Sigmoid colon (tissue), 7 donors: Measurements from ENCODE around the gene ZFHX2. TPM values are rescaled to one million over a fixed set of nuclear protein-coding genes. Genes with fewer than 3 reads are reported as not detected.
A peak's percentile ranks its signal among the peaks of the same experiment; 100 is the strongest.

Experiments
- DNase-seq: peaks from one replicate; pipeline ENCODE4 v3.0.0-alpha.2; 2019
- H3K27ac ChIP-seq, 4 donors: fragments of 200-600 bp; sonication (generic); one replicate each; pipeline ENCODE4 v1.5.1; 2016 to 2019; ENCODE audit warnings: mild to moderate bottlenecking in 1 of 4
- H3K27me3 ChIP-seq, 3 donors: fragments of 200-600 bp; sonication (generic); one replicate each; pipeline ENCODE4 v1.5.1; 2019; ENCODE audit warnings: mild to moderate bottlenecking in 1 of 3
- H3K36me3 ChIP-seq, 4 donors: fragments of 200-600 bp; sonication (generic); one replicate each; pipeline ENCODE4 v1.5.1; 2016 to 2019
- H3K4me1 ChIP-seq, 4 donors: fragments of 200-600 bp; sonication (generic); one replicate each; pipeline ENCODE4 v1.5.1; 2017 to 2019
- H3K4me3 ChIP-seq, 4 donors: fragments of 200-600 bp; sonication (generic); one replicate each; pipeline ENCODE4 v1.5.1; 2017 to 2019; ENCODE audit warnings: mild to moderate bottlenecking in 2 of 4, moderate library complexity in 1 of 4
- H3K9me3 ChIP-seq, 4 donors: fragments of 200-600 bp in 3 of 4; sonication (generic) in 3 of 4; one replicate each; pipeline versions ENCODE4 v1.5.1 to v1.6.1; 2013 to 2019
- CTCF ChIP-seq, 4 experiments: fragments of 450-650 bp in 3 of 4; fragments of 200-600 bp in 1 of 4; IDR thresholded peaks; one replicate each; pipeline ENCODE4 v1.5.1; 2016 to 2019; ENCODE audit warnings: antibody characterized with exemption in 4 of 4, mild to moderate bottlenecking in 3 of 4, moderate library complexity in 2 of 4
- EP300 ChIP-seq, 4 donors: sonication (generic); formaldehyde crosslinking; IDR thresholded peaks; one replicate each; pipeline ENCODE4 v1.6.1; 2017; ENCODE audit warnings: antibody characterized with exemption in 4 of 4
- POLR2A ChIP-seq, 2 donors: fragments of 450-650 bp; IDR thresholded peaks; one replicate each; pipeline ENCODE4 v1.6.1; 2016; ENCODE audit warnings: antibody characterized with exemption in 2 of 2, mild to moderate bottlenecking in 2 of 2, moderate library complexity in 2 of 2
- POLR2AphosphoS5 ChIP-seq, 4 donors: sonication (generic); formaldehyde crosslinking; IDR thresholded peaks; one replicate each; pipeline ENCODE4 v1.6.1; 2017; ENCODE audit warnings: antibody characterized with exemption in 4 of 4
- WGBS, 2 donors: extraction: QIAGEN DNeasy Blood & Tissue Kit; methylation state at CpG; one replicate each; pipeline ENCODE4 v1.1.7; 2013; 5-methylcytosine and 5-hydroxymethylcytosine counted together
- intact Hi-C: fragments of 100-400 bp; cut with DNase I; formaldehyde crosslinking; loops from one replicate; pipeline ENCODE4 v1.15.1; 2023
- polyA plus RNA-seq, 3 donors: library from polyadenylated mRNA; stranded (reverse); fragments of 200-250 nt; gene quantifications; one replicate each; pipeline ENCODE4 v1.2.3, GENCODE V29; 2013
- total RNA-seq, 4 donors: library from RNA; depleted of rRNA; stranded (reverse); fragments of >200 nt; gene quantifications; one replicate each; pipeline ENCODE4 v1.1.0, GENCODE V29; 2016
- donor health status: healthy with polysubstance abuse.
- donor health status: Bipolar disorder and iron deficiency.
- donor health status: healthy.

ZFHX2 gene
- total and polyA plus RNA-seq, 7 donors, result under 0.01 to 1.9 (median 0.56) TPM; not detected in 1

GRCh38 chr14:23513005-23513817 is 38.4 kb downstream of the ZFHX2 start:
- H3K4me1 ChIP-seq, result peaks cover 0 to 17% (median 15%) of the 10 kb centered on the region in 4 donors
- H3K27ac ChIP-seq, result peak overlapping the region in 2 of 4 donors; percentile 56 to 66
- peak overlapping the region in 2 of 4 donors; percentile 26 to 41 for H3K4me3 ChIP-seq
- WGBS, 2 donors, result 90 to 91% methylated on average over 25 of the region's 25 CpGs
- H3K36me3 ChIP-seq, result no peaks in the 10 kb centered on the region
- H3K27me3 ChIP-seq, result no peaks in the 10 kb centered on the region
- TF ChIP-seq EP300 (IDR thresholded peaks at IDR 0.05), result no peak
- peak in 1 of 4 donors; percentile 35 for TF ChIP-seq POLR2AphosphoS5 (IDR thresholded peaks at IDR 0.05)
- intact Hi-C loops, result no loop called here
- no peaks in the 10 kb centered on the region for H3K9me3 ChIP-seq
- peak; percentile 74 for DNase-seq

GRCh38 chr14:23512156-23512555 is 39.4 kb downstream of the ZFHX2 start:
- no peak for DNase-seq
- intact Hi-C loops, result no loop called here
- TF ChIP-seq POLR2A (IDR thresholded peaks at IDR 0.05), result no peak
- TF ChIP-seq POLR2AphosphoS5 (IDR thresholded peaks at IDR 0.05), result no peak
- no peak for TF ChIP-seq EP300 (IDR thresholded peaks at IDR 0.05)
- TF ChIP-seq CTCF (IDR thresholded peaks at IDR 0.05), result no peak
- no peaks in the 10 kb centered on the region for H3K36me3 ChIP-seq
- H3K9me3 ChIP-seq, result no peaks in the 10 kb centered on the region
- H3K4me1 ChIP-seq, result peaks cover 0 to 17% (median 15%) of the 10 kb centered on the region in 4 donors
- peak overlapping the region in 3 of 4 donors; percentile 26 to 41 (median 35) for H3K4me3 ChIP-seq
- 48 to 85% methylated on average over 13 of the region's 13 CpGs for WGBS, 2 donors
- H3K27ac ChIP-seq, result peak overlapping the region in 2 of 4 donors; percentile 6 to 66
- no peaks in the 10 kb centered on the region for H3K27me3 ChIP-seq

- no peak for DNase-seq
- Histone ChIP-seq H3K4me1 (no peaks in the 10 kb centered on the region), H3K36me3 (no peaks in the 10 kb centered on the region), H3K27me3 (no peaks in the 10 kb centered on the region), H3K4me3 (no peak overlapping the region), H3K27ac (no peak overlapping the region), H3K9me3 (no peaks in the 10 kb centered on the region)
- intact Hi-C loops, result no loop called here
- TF ChIP-seq EP300 (IDR thresholded peaks at IDR 0.05) (no peak), POLR2A (IDR thresholded peaks at IDR 0.05) (no peak), CTCF (IDR thresholded peaks at IDR 0.05) (no peak)
- 76 to 85% methylated on average over 2 of the region's 2 CpGs for WGBS, 2 donors
These were observed 57.3 kb downstream of the ZFHX2 start for GRCh38 chr14:23494223-23494622.

- no peaks in the 10 kb centered on the region for H3K4me1 ChIP-seq
- TF ChIP-seq POLR2A (IDR thresholded peaks at IDR 0.05) (no peak), CTCF (IDR thresholded peaks at IDR 0.05) (no peak), EP300 (IDR thresholded peaks at IDR 0.05) (no peak), POLR2AphosphoS5 (IDR thresholded peaks at IDR 0.05) (no peak)
- intact Hi-C loops, result no loop called here
- no peak overlapping the region for H3K4me3 ChIP-seq
- no peaks in the 10 kb centered on the region for H3K9me3 ChIP-seq
- no peak for DNase-seq
- H3K27me3 ChIP-seq, result no peaks in the 10 kb centered on the region
- H3K27ac ChIP-seq, result no peak overlapping the region
- H3K36me3 ChIP-seq, result peaks cover 0 to 5% (median 0%) of the 10 kb centered on the region in 4 donors
These were observed 58.8 kb downstream of the ZFHX2 start for GRCh38 chr14:23492618-23493272.

GRCh38 chr14:23487216-23487615 is 64.3 kb downstream of the ZFHX2 start:
- Histone ChIP-seq H3K4me1 (no peaks in the 10 kb centered on the region), H3K27ac (no peak overlapping the region), H3K4me3 (no peak overlapping the region), H3K36me3 (peaks cover 0 to 5% (median 0%) of the 10 kb centered on the region in 4 donors), H3K9me3 (no peaks in the 10 kb centered on the region), H3K27me3 (no peaks in the 10 kb centered on the region)
- 90 to 94% methylated on average over 7 of the region's 7 CpGs for WGBS, 2 donors
- intact Hi-C loops, result no loop called here
- TF ChIP-seq CTCF (IDR thresholded peaks at IDR 0.05) (no peak), POLR2AphosphoS5 (IDR thresholded peaks at IDR 0.05) (no peak), EP300 (IDR thresholded peaks at IDR 0.05) (no peak), POLR2A (IDR thresholded peaks at IDR 0.05) (no peak)
- DNase-seq, result no peak
